Fibroblast of the conjunctiva (primary cell): ENCODE data around the gene PDK4.
"Not testable (repeated sequence)": the region's sequence is repeated elsewhere in the genome, so short reads cannot be mapped to it uniquely, and the experiment has no call there.

Experiments used
- DNase-seq: peaks from one replicate; pipeline ENCODE4 v3.0.0-alpha.2; 2010; ENCODE audit warnings: low read depth

The PDK4 gene

GRCh38 chr7:95569720-95570119 is 26.6 kb downstream of the PDK4 start:
- no peak for DNase-seq

DNA sequence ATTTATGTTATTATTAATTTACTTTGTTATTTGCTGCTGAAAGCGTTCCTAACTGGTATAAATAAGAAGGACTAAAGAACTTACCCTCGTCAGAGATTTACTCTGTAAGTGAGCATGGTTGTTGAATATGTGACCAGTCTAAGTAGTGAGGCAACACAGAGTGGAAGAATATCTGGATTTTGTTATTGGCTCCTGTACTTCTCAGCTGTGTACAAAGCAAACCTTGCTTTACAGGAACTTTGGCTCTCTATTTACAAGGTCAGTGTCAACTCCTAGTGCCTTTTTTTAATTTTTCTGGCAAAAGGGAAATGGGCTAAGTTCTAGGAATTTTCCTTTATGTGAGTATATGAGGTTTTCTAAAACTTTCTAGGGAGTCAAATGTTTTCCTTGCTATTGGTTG is 35.6 kb downstream of the PDK4 start:
- DNase-seq: no peak

GRCh38 chr7:95558864-95559263 is 37.5 kb downstream of the PDK4 start:
- no peak for DNase-seq

DNA sequence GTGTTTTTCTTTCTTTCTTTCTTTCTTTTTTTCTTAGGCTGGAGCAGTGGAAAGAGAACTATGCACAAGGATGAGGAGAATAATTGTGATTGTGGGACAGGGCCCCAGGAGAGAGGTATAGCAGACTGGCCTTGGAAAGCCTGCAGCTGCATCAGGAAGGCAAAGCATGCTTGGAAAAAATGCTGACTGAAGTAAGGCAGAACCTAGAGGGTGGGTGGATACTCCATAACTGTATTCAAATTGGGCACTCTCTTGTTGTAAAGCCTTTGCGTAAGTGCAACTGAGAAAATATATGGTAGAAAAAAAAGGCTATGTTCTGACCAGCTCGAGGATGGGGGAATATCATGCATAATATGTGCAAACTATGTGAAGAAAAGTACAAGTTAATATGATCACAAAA is 39.5 kb downstream of the PDK4 start:
- no peak for DNase-seq

GRCh38 chr7:95553939-95554338 is 42.4 kb downstream of the PDK4 start:
- no peak for DNase-seq

- not testable (repeated sequence) for DNase-seq
Measured at GRCh38 chr7:95552010-95552926, 44.0 kb downstream of the PDK4 start.

- peak; percentile 13 for DNase-seq
Measured at GRCh38 chr7:95550546-95550945, 45.8 kb downstream of the PDK4 start.

DNA sequence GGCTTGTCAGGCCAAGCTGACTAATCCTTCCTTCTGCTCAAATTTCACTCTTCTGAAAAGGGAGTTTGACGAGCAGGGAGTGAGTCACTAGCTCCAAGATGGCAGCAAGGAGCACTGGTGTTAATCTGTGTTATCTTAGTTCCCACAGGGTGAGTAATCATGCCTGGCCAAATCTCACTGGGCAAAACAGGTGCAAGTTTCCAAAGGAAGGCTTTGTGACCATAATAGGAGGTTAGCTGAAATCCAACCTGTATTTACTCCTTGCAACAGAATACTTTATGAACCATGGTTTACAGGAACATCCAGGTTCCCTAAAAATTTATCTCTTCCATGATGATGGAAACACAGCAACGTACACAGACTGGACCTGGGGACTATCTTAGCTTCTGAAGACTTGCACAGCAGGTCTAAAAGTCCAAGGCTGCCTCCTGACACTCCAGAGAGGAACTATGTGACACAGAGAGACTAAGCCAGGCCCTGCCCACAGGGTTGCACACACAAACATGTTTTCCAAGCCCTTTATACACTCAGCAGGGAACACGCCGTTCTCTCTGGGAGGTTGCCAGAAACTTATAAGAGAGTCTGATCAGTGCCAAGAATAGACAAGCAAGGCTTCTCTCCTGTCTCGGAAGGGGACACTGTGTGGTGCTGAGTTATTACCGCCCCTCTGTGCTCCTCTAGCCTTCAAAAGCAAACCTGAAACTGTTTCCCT is 46.3 kb downstream of the PDK4 start:
- DNase-seq: peak; percentile 97

- DNase-seq: no peak
Measured at GRCh38 chr7:95547361-95548348, 48.7 kb downstream of the PDK4 start.

GRCh38 chr7:95546647-95547046 is 49.7 kb downstream of the PDK4 start:
- no peak for DNase-seq

DNA sequence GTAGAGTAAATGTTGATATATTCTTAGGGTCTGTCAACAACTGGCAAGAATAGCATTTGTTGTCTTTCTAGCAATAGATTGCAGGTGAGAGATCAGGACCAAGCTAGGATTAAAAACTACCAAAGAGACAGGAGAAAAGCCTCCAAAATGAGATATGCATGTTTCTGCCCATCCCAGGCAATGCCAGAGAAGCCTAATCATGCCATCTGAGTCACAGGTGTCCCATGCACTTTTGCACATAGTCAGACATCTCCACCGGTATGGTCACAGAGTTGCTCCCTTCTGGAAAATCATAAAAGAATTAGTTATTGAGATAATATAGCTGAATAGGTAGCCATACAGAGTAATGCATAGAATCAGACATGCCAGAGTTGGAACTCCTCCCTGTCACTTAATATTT is 50.6 kb downstream of the PDK4 start:
- no peak for DNase-seq

DNA sequence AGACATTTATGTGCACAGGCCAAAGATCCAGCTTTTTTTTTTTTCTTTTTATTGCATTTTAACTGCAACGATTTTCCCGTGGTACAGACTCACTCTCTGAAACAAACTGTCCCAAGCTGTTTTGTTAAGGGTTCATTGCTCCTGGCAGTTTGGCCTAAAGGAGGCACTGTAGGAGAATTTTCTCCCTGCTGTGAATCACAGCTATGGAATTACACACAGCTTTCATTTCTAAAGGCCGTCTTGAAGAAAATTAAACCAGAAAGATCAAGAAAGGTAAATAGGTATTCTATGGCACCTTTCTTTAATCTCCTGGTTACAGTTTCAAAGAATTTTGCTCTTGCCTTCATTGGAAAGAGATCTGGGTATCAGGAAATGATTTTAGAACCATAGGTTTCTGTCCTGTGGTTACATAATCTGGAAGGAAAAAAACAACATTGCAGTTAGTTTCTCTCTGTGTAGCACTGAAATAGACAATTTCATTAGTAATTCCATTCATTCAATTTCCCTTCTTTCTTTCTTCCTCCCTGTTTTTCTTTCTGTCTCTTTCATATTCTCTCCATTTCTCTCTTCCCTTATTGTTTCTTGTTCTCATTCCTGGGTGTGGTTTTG is 51.2 kb downstream of the PDK4 start:
- peak; percentile 53 for DNase-seq

GRCh38 chr7:95544171-95544570 is 52.1 kb downstream of the PDK4 start:
- no peak for DNase-seq

DNA sequence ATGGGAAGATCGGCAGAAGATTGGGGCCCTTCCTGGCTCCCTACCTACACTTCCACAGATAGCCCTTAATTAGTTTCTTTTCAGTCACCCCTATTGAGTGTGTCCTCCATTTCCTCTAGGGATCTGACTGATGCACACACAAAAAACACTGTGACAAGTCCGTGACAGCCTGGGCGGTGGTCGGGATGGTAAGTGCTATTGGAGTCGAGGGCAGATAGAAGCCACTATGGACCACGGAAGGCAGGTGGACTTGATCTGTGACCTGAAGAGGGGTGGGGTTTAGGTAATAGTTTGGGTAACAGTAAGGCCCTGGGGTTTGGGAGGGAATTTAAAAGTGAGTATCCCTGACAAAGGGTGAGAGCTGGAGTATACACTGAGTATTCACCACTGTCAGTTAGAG is 53.0 kb downstream of the PDK4 start:
- no peak for DNase-seq

GRCh38 chr7:95540366-95540765 is 56.0 kb downstream of the PDK4 start:
- DNase-seq: no peak

- DNase-seq: no peak
Measured at GRCh38 chr7:95539426-95539825, 56.9 kb downstream of the PDK4 start.

DNA sequence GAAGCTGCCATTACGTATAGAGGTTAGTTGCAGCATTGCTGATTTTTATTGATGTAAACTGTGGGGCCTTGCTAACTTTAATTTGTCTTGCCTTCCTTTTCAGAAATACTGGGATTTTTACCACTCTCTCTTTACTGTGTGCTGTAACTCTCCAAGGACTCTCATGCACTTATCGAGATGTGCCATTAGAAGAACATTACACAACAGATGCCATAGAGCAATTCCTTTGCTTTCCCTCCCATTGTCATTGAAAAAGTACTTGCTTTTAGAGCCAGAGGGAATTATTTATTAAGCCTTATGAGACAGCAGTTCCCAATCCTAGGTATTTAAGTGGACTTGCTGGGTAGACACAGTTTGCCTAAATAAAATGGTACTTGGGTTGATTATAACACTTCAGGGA is 58.8 kb downstream of the PDK4 start:
- no peak for DNase-seq

DNA sequence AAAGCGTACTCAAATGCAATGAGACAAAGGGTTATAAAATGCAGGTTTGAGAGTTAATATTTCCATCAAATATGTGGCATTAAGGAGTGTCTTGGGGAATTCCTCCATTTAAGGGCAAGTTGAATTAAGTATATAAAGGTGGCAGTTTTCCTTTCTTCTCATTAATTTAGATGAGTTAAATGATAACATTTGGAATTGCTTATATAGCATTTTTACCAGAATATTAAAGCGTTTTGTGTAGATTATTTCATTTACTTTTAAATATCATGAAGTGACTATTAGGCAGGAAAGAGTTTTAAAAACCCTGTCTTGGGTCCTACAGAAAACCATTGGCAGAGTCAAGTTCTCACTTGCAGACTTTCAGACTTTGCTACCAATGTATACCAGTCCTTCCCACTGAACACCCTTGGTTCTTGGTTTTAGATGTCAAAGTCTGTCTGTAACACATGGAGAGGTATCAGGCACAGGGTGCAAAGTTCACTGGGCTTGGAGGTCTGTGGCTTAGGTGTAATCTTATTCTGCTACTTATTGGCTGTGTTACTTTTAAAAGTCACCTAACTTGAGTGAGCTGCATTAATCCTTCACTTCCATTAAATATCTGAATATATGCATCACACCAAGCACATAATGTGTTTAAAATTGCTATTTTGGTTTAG is 59.5 kb downstream of the PDK4 start:
- DNase-seq: no peak

DNA sequence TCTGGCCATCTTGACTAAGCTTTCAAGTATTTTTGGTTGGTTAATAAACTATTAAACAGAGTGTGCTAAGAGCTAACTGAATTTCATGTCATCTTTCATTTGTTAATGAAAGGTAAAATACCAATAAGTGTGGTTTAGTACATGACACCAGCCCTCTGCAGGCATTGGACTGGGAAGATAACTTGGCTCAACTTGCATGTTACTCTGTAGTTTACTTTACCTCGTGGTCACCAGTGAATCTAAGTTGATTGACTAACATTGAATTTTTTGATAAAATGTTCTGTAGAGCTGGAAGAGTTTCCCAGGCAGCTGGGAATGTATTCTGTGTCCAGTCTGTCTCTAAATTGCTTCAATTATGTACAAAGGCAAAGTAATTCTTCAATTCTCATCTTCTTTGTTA is 60.7 kb downstream of the PDK4 start:
- DNase-seq: no peak

GRCh38 chr7:95534796-95535195 is 61.5 kb downstream of the PDK4 start:
- no peak for DNase-seq
